ENCODE data around the gene C5AR1. TPM values are rescaled to one million over a fixed set of nuclear protein-coding genes. Genes with fewer than 3 reads are reported as not detected.

Gene C5AR1
- total RNA-seq, 2 experiments from 2014 or later: 4.4 to 5.8 TPM

DNA sequence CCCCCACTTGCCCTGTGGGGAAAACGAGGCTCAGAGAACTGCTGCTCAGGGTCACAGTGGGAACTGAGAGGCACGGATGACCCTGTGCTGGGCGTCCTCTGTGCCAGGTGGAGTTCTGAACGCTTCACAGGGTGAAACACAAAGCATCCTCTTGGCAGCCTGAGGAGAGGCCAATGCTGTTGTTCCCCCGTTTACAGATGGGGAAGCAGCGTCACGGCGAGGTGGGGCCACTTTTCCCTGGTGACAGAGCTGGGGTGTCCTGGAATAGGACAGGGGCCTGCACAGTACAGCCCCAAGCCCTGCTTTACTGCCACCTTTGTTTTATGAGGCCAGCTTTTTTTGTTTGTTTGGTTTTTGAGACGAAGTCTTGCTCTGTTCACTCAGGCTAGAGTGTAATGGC lies 61.6 kb downstream of the C5AR1 start:
- Histone ChIP-seq H3K27me3 (ENCODE audit: control insufficient read depth in 1 of 2, insufficient read depth in 2 of 2, low read length in 2 of 2) (no peaks in the 10 kb centered on the region), H3K4me3 (ENCODE audit: low read length) (no peak overlapping the region), H3K27ac (ENCODE audit: low read depth in 1 of 2, low read length in 2 of 2) (no peak overlapping the region), H3K9me3 (ENCODE audit: control insufficient read depth in 1 of 2, insufficient read depth in 1 of 2, low read length in 2 of 2) (no peaks in the 10 kb centered on the region), H3K4me1 (ENCODE audit: insufficient read depth, low read length) (peaks cover 3% of the 10 kb centered on the region), H3K36me3 (ENCODE audit: insufficient read depth, low read length) (peaks cover 75% of the 10 kb centered on the region)
- Mint-ChIP-seq H3K36me3 (ENCODE audit: low read depth) (peaks cover 64% of the 10 kb centered on the region), H3K4me1 (ENCODE audit: low read depth) (no peaks in the 10 kb centered on the region), H3K4me3 (no peak overlapping the region), H3K27ac (no peak overlapping the region), H3K27me3 (no peaks in the 10 kb centered on the region), H3K9me3 (no peaks in the 10 kb centered on the region)
- ChIA-PET CTCF (no interaction called here), POLR2A (no interaction called here)
- intact Hi-C loops (cut with DNase I, micrococcal nuclease): no loop called here
- ATAC-seq (ENCODE audit: poor library complexity): no peak
- no peak for DNase-seq
- TF ChIP-seq, protein P1, sequence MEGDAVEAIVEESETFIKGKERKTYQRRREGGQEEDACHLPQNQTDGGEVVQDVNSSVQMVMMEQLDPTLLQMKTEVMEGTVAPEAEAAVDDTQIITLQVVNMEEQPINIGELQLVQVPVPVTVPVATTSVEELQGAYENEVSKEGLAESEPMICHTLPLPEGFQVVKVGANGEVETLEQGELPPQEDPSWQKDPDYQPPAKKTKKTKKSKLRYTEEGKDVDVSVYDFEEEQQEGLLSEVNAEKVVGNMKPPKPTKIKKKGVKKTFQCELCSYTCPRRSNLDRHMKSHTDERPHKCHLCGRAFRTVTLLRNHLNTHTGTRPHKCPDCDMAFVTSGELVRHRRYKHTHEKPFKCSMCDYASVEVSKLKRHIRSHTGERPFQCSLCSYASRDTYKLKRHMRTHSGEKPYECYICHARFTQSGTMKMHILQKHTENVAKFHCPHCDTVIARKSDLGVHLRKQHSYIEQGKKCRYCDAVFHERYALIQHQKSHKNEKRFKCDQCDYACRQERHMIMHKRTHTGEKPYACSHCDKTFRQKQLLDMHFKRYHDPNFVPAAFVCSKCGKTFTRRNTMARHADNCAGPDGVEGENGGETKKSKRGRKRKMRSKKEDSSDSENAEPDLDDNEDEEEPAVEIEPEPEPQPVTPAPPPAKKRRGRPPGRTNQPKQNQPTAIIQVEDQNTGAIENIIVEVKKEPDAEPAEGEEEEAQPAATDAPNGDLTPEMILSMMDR (IDR thresholded peaks at IDR 0.05): no peak

Other genes with a start within 250 kb of the C5AR1 start
- 10 to 100 TPM; 39.4 to 43.7 TPM for gene ZC3H4, start 196.1 kb upstream of the C5AR1 start, total RNA-seq
- gene SAE1, start 179.0 kb upstream of the C5AR1 start, total RNA-seq: 10 to 100 TPM; 29.6 to 30.9 TPM
- gene BBC3, start 78.7 kb upstream of the C5AR1 start, total RNA-seq: 10 to 100 TPM; 39.8 to 42.1 TPM
- gene CCDC9, start 53.3 kb upstream of the C5AR1 start, total RNA-seq: 10 to 100 TPM; 68.5 to 74.3 TPM
- gene INAFM1, start 35.0 kb upstream of the C5AR1 start, total RNA-seq: 10 to 100 TPM; 16.9 to 19.3 TPM
- gene C5AR2, start 22.3 kb downstream of the C5AR1 start, total RNA-seq: under 1 TPM; 0.06 to 0.19 TPM
- gene DHX34, start 39.5 kb downstream of the C5AR1 start, total RNA-seq: 1 to 10 TPM; 6.8 to 8.2 TPM
- under 1 TPM in 1 of 2 experiments, not detected in 1; 0.47 TPM for gene MEIS3, start 109.7 kb downstream of the C5AR1 start, total RNA-seq
- not detected for gene SLC8A2, start 162.0 kb downstream of the C5AR1 start, total RNA-seq
- gene KPTN, start 174.4 kb downstream of the C5AR1 start, total RNA-seq: 1 to 10 TPM; 3.6 to 4.5 TPM
- gene NAPA, start 205.2 kb downstream of the C5AR1 start, total RNA-seq: 100 to 1,000 TPM; 135 to 145 TPM